Measurements from ENCODE around the gene SBF2. TPM values are rescaled to one million over a fixed set of nuclear protein-coding genes. Genes with fewer than 3 reads are reported as not detected.

Gene SBF2
- total and polyA plus RNA-seq, 2 donors (not counting 1 experiment from before 2014, with no cell fraction given) = 5.6 to 17.7 TPM

DNA sequence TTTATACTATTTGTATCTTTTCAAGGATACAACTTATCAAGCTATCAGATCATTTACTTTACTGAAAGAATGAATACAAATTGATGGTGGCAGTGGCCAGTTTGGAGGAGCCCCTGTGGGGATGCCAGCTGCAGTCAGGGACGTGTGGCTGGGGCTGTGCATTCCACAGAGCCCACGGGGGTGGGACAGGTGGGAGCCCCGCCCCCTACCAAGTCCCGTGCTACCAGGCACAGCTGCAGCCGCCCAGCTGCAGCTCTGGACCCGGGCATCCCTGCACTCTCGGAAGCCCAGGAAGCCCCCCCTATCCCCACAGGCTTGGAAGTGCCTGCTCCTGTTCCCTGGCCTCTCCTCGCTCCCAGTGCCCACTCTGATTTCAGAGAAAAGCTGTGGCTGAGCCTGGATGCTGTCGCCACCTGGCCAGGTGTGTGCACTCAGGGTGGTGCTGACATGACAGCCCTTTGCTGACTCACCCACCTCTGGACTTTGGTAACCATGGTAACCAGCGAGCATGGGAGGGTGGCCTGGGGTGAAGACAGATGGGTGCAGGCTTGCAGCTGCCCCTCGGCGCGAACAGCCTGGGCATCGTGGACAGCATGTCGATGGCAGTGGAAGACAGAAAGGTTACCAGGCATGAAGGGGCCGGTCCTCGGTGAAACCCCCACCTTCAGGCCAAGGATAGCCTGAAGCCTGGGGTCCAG is 138.1 kb downstream of the SBF2 start:
- peaks cover 0 to 9% (median 4%) of the 10 kb centered on the region in 3 donors for H3K9me3 ChIP-seq (ENCODE audit: control extremely low read depth in 1 of 3, control insufficient read depth in 2 of 3, insufficient read depth in 1 of 3, low read length in 2 of 3)
- peaks cover 8% of the 10 kb centered on the region for H3K27me3 Mint-ChIP-seq
- no peak overlapping the region for H3K4me3 Mint-ChIP-seq
- no peaks in the 10 kb centered on the region for H3K36me3 ChIP-seq (replicated peaks in 1 of 2; ENCODE audit: control extremely low read depth in 1 of 2, control insufficient read depth in 1 of 2, extremely low read depth in 1 of 2, insufficient read depth in 2 of 2, low read length in 1 of 2)
- no peak overlapping the region for H3K27ac Mint-ChIP-seq
- no peak for DNase-seq
- H3K9me3 Mint-ChIP-seq (ENCODE audit: insufficient read depth) = peaks cover 6% of the 10 kb centered on the region
- POLR2A ChIA-PET = no interaction called here
- ATAC-seq (ENCODE audit: low read depth) = no peak
- H2AFZ ChIP-seq (ENCODE audit: insufficient read depth, low read depth, low read length, poor library complexity, severe bottlenecking) = no peak overlapping the region
- no peaks in the 10 kb centered on the region for H3K27me3 ChIP-seq (replicated peaks in 1 of 4; ENCODE audit: control extremely low read depth in 1 of 4, control insufficient read depth in 3 of 4, insufficient read depth in 4 of 4, low read length in 3 of 4)
- H4K20me1 ChIP-seq (ENCODE audit: control insufficient read depth, insufficient read depth, low read length, poor library complexity, severe bottlenecking) = no peaks in the 10 kb centered on the region
- no peaks in the 10 kb centered on the region for H3K4me1 ChIP-seq (ENCODE audit: control insufficient read depth in 2 of 2, insufficient read depth in 2 of 2, low read length in 2 of 2)
- no peak overlapping the region for H3K4me3 ChIP-seq (ENCODE audit: control extremely low read depth in 1 of 5, extremely low read depth in 1 of 5, insufficient read depth in 1 of 5, low read depth in 2 of 5, low read length in 4 of 5)
- H3K79me2 ChIP-seq (ENCODE audit: control insufficient read depth, insufficient read depth, low read length) = no peaks in the 10 kb centered on the region
- H3K27ac ChIP-seq (ENCODE audit: low read length in 2 of 2) = no peak overlapping the region
- CTCF ChIA-PET = no interaction called here
- WGBS (ENCODE audit: insufficient coverage) = 91% methylated on average over 17 of the region's 17 CpGs
- intact Hi-C loops (cut with micrococcal nuclease) = no loop called here
- no peak overlapping the region for H3K9ac ChIP-seq (ENCODE audit: low read length)
- no peak overlapping the region for H3K4me2 ChIP-seq (replicated peaks; ENCODE audit: low read depth, low read length, poor library complexity, severe bottlenecking)
- H3K4me1 Mint-ChIP-seq = no peaks in the 10 kb centered on the region
- no peak for TF ChIP-seq EZH2 (IDR thresholded peaks at IDR 0.05; ENCODE audit: borderline replicate concordance, insufficient read depth, low read depth, low read length, poor library complexity, severe bottlenecking)
- TF ChIP-seq, protein P1, sequence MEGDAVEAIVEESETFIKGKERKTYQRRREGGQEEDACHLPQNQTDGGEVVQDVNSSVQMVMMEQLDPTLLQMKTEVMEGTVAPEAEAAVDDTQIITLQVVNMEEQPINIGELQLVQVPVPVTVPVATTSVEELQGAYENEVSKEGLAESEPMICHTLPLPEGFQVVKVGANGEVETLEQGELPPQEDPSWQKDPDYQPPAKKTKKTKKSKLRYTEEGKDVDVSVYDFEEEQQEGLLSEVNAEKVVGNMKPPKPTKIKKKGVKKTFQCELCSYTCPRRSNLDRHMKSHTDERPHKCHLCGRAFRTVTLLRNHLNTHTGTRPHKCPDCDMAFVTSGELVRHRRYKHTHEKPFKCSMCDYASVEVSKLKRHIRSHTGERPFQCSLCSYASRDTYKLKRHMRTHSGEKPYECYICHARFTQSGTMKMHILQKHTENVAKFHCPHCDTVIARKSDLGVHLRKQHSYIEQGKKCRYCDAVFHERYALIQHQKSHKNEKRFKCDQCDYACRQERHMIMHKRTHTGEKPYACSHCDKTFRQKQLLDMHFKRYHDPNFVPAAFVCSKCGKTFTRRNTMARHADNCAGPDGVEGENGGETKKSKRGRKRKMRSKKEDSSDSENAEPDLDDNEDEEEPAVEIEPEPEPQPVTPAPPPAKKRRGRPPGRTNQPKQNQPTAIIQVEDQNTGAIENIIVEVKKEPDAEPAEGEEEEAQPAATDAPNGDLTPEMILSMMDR (IDR thresholded peaks at IDR 0.05) = no peak

DNA sequence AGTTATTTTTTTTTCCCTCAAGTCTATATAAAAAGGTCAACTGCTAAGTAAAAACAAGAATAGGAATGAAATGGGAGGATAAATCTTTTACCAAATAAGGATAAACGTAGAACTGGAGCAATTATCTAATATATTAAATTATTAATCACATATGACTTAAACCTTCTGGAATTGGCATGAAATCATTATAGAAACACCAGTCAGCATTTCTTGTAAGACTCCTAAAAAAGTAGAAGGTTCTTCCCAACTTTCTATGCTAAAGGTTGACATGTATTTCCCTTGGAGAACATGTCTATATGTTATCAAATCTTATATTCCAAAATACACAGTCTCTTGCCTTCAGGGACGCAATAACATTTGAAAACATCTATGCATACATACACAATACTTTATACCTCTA is 143.2 kb downstream of the SBF2 start:
- Histone ChIP-seq H3K79me2 (ENCODE audit: control insufficient read depth, insufficient read depth, low read length) (no peaks in the 10 kb centered on the region), H3K9ac (ENCODE audit: low read length) (no peak overlapping the region), H3K4me3 (ENCODE audit: control extremely low read depth in 1 of 5, extremely low read depth in 1 of 5, insufficient read depth in 1 of 5, low read depth in 2 of 5, low read length in 4 of 5) (no peak overlapping the region), H4K20me1 (ENCODE audit: control insufficient read depth, insufficient read depth, low read length, poor library complexity, severe bottlenecking) (no peaks in the 10 kb centered on the region), H3K4me1 (ENCODE audit: control insufficient read depth in 2 of 2, insufficient read depth in 2 of 2, low read length in 2 of 2) (no peaks in the 10 kb centered on the region), H3K4me2 (replicated peaks; ENCODE audit: low read depth, low read length, poor library complexity, severe bottlenecking) (no peak overlapping the region), H3K36me3 (replicated peaks in 1 of 2; ENCODE audit: control extremely low read depth in 1 of 2, control insufficient read depth in 1 of 2, extremely low read depth in 1 of 2, insufficient read depth in 2 of 2, low read length in 1 of 2) (no peaks in the 10 kb centered on the region), H3K9me3 (ENCODE audit: control extremely low read depth in 1 of 3, control insufficient read depth in 2 of 3, insufficient read depth in 1 of 3, low read length in 2 of 3) (peaks cover 0 to 3% (median 2%) of the 10 kb centered on the region in 3 donors), H3K27ac (ENCODE audit: low read length in 2 of 2) (no peak overlapping the region), H3K27me3 (replicated peaks in 1 of 4; ENCODE audit: control extremely low read depth in 1 of 4, control insufficient read depth in 3 of 4, insufficient read depth in 4 of 4, low read length in 3 of 4) (no peaks in the 10 kb centered on the region), H2AFZ (ENCODE audit: insufficient read depth, low read depth, low read length, poor library complexity, severe bottlenecking) (no peak overlapping the region)
- intact Hi-C loops (cut with micrococcal nuclease) = no loop called here
- CTCF ChIA-PET = no interaction called here
- Mint-ChIP-seq H3K4me3 (no peak overlapping the region), H3K27ac (no peak overlapping the region), H3K4me1 (no peaks in the 10 kb centered on the region), H3K9me3 (ENCODE audit: insufficient read depth) (peaks cover 6% of the 10 kb centered on the region), H3K27me3 (no peaks in the 10 kb centered on the region)
- DNase-seq (no peak), ATAC-seq (ENCODE audit: low read depth) (no peak)
- TF ChIP-seq, protein P1 (IDR thresholded peaks at IDR 0.05) = no peak
- no peak for TF ChIP-seq EZH2 (IDR thresholded peaks at IDR 0.05; ENCODE audit: borderline replicate concordance, insufficient read depth, low read depth, low read length, poor library complexity, severe bottlenecking)
- POLR2A ChIA-PET = no interaction called here
- WGBS (ENCODE audit: insufficient coverage) = 100% methylated on average over 1 of the region's 2 CpGs

All from B cell (primary cell).